Neural cell (in vitro differentiated cells): ENCODE data around the gene TTLL5. TPM values are rescaled to one million over a fixed set of nuclear protein-coding genes. Genes with fewer than 3 reads are reported as not detected.

Experiments used
- H2AFZ ChIP-seq: fragments of 200-600, 300-800 bp; sonication (generic), shearing (Covaris generic); 2 replicates; pipeline ENCODE4 v1.6.0; 2014; ENCODE audit warnings: low read depth, mild to moderate bottlenecking, antibody characterized with exemption, low read length, moderate library complexity
- H3F3A ChIP-seq: fragments of 200-600 bp; shearing (Covaris generic); 2 replicates; pipeline ENCODE4 v1.6.1; 2016; ENCODE audit warnings: mild to moderate bottlenecking, moderate library complexity, mixed read lengths, antibody characterized with exemption, low read length; ENCODE audit not compliant: insufficient read depth, poor library complexity, severe bottlenecking
- H3K27ac ChIP-seq: fragments of 200-600, 300-800 bp; sonication (generic), shearing (Covaris generic); 2 replicates; pipeline ENCODE4 v1.5.1; 2014; ENCODE audit warnings: mild to moderate bottlenecking, low read length, moderate library complexity
- H3K27me3 ChIP-seq: fragments of 300-800, 200-600 bp; sonication (generic), shearing (Covaris generic); 2 replicates; pipeline ENCODE4 v1.6.0; 2014; ENCODE audit warnings: mild to moderate bottlenecking, low read depth, low read length, moderate library complexity; ENCODE audit not compliant: insufficient read depth
- H3K36me3 ChIP-seq: fragments of 300-800, 200-600 bp; sonication (generic), shearing (Covaris generic); 2 replicates; pipeline ENCODE4 v1.5.1; 2014; ENCODE audit warnings: mild to moderate bottlenecking, antibody characterized with exemption, low read length, moderate library complexity; ENCODE audit not compliant: insufficient read depth
- H3K4me2 ChIP-seq: fragments of 300-800, 200-600 bp; sonication (generic), shearing (Covaris generic); 2 replicates; pipeline ENCODE4 v1.6.0; 2014; ENCODE audit warnings: mild to moderate bottlenecking, low read length
- H3K4me3 ChIP-seq: fragments of 300-800, 200-600 bp; sonication (generic), shearing (Covaris generic); 2 replicates; pipeline ENCODE4 v1.5.1; 2014; ENCODE audit warnings: mild to moderate bottlenecking, low read length, moderate library complexity
- H3K79me2 ChIP-seq: fragments of 200-600 bp; shearing (Covaris generic); replicated peaks from 2 replicates; pipeline ENCODE4 v1.6.0; 2014; ENCODE audit warnings: mild to moderate bottlenecking, low read length, moderate library complexity; ENCODE audit not compliant: insufficient read depth
- H3K9ac ChIP-seq: fragments of 300-800, 200-600 bp; sonication (generic), shearing (Covaris generic); 2 replicates; pipeline ENCODE4 v1.6.1; 2016; ENCODE audit warnings: mild to moderate bottlenecking, low read length, mixed read lengths
- H3K9me2 ChIP-seq: fragments of 200-600 bp; shearing (Covaris generic); 2 replicates; pipeline ENCODE4 v1.6.1; 2016; ENCODE audit warnings: mild to moderate bottlenecking, low read length, mixed read lengths; ENCODE audit not compliant: insufficient read depth
- H3K9me3 ChIP-seq: fragments of 200-600, 300-800 bp; sonication (generic), shearing (Covaris generic); 2 replicates; pipeline ENCODE4 v1.6.1; 2016; ENCODE audit warnings: mild to moderate bottlenecking, mixed run types, low read length, moderate library complexity, mixed read lengths
- H4K20me1 ChIP-seq: fragments of 200-600 bp; shearing (Covaris generic); 2 replicates; pipeline ENCODE4 v1.6.1; 2016; ENCODE audit warnings: mild to moderate bottlenecking, mixed run types; ENCODE audit not compliant: insufficient read depth
- EP300 ChIP-seq: fragments of 450-650 bp; conservative IDR thresholded peaks from 2 replicates; pipeline ENCODE4 v1.6.1; 2014; ENCODE audit warnings: antibody characterized with exemption, mild to moderate bottlenecking, moderate library complexity; ENCODE audit not compliant: poor library complexity, severe bottlenecking
- EZH2 ChIP-seq: fragments of 200-600, 300-800 bp; shearing (Covaris generic), sonication (generic); IDR thresholded peaks from 2 replicates; pipeline ENCODE4 v1.6.1; 2014; ENCODE audit warnings: antibody characterized with exemption, low read length, borderline replicate concordance, mild to moderate bottlenecking; ENCODE audit not compliant: insufficient read depth, poor library complexity, severe bottlenecking
- MXI1 ChIP-seq: fragments of 450-650 bp; conservative IDR thresholded peaks from 2 replicates; pipeline ENCODE4 v1.6.1; 2014; ENCODE audit warnings: antibody characterized with exemption, mild to moderate bottlenecking; ENCODE audit not compliant: poor library complexity, severe bottlenecking
- POLR2AphosphoS5 ChIP-seq: IDR thresholded peaks from 2 replicates; pipeline ENCODE4 v1.6.1; 2012
- RAD21 ChIP-seq: fragments of 450-650 bp; conservative IDR thresholded peaks from 2 replicates; pipeline ENCODE4 v1.6.1; 2014; ENCODE audit warnings: antibody characterized with exemption, mild to moderate bottlenecking, moderate library complexity
- SMC3 ChIP-seq: fragments of 450-650 bp; conservative IDR thresholded peaks from 2 replicates; pipeline ENCODE4 v1.6.1; 2014; ENCODE audit warnings: antibody characterized with exemption, mild to moderate bottlenecking, moderate library complexity; ENCODE audit not compliant: poor library complexity
- TAF1 ChIP-seq: IDR thresholded peaks from 2 replicates; pipeline ENCODE4 v1.6.1; 2012; ENCODE audit warnings: low read depth
- polyA plus RNA-seq: library from polyadenylated mRNA; depleted of rRNA; stranded (reverse); fragments of >200 nt; gene quantifications from 2 replicates; pipeline ENCODE4 v1.2.3, GENCODE V29; 2014
- TF ChIP-seq, protein P1 (sequence below): fragments of 450-650 bp; IDR thresholded peaks from 2 replicates; pipeline ENCODE4 v1.5.1; 2014; ENCODE audit warnings: antibody characterized with exemption, mild to moderate bottlenecking, moderate library complexity; ENCODE audit not compliant: poor library complexity, severe bottlenecking
- TF ChIP-seq, protein P2 (sequence below): IDR thresholded peaks from 2 replicates; pipeline ENCODE4 v1.6.1; 2012; ENCODE audit warnings: borderline replicate concordance

TTLL5 gene
- polyA plus RNA-seq, 1 donor from 2014 or later, result 8.2 TPM

DNA sequence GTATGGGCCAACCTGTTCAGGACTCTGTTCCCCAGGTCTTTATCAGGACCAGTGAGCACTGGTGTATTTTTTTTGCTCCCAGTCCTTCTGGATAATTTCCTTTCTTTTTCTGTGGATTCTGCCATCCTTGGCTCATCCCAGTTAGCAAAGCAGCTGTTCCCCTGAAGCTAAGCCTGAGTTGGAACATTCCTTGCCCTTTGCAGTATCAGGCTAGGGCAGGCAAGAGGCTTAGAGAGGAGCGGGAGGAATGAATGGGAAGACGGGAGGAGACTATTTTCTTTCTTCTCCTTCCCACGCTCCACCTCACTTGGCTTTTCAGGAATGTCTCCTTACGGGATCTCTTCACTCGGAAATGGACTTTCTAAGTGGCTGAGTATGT, 29.6 kb upstream of the TTLL5 start:
- TF ChIP-seq, protein P1, sequence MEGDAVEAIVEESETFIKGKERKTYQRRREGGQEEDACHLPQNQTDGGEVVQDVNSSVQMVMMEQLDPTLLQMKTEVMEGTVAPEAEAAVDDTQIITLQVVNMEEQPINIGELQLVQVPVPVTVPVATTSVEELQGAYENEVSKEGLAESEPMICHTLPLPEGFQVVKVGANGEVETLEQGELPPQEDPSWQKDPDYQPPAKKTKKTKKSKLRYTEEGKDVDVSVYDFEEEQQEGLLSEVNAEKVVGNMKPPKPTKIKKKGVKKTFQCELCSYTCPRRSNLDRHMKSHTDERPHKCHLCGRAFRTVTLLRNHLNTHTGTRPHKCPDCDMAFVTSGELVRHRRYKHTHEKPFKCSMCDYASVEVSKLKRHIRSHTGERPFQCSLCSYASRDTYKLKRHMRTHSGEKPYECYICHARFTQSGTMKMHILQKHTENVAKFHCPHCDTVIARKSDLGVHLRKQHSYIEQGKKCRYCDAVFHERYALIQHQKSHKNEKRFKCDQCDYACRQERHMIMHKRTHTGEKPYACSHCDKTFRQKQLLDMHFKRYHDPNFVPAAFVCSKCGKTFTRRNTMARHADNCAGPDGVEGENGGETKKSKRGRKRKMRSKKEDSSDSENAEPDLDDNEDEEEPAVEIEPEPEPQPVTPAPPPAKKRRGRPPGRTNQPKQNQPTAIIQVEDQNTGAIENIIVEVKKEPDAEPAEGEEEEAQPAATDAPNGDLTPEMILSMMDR, result no peak
- TF ChIP-seq EP300 (no peak), MXI1 (no peak)
- TF ChIP-seq, protein P2, sequence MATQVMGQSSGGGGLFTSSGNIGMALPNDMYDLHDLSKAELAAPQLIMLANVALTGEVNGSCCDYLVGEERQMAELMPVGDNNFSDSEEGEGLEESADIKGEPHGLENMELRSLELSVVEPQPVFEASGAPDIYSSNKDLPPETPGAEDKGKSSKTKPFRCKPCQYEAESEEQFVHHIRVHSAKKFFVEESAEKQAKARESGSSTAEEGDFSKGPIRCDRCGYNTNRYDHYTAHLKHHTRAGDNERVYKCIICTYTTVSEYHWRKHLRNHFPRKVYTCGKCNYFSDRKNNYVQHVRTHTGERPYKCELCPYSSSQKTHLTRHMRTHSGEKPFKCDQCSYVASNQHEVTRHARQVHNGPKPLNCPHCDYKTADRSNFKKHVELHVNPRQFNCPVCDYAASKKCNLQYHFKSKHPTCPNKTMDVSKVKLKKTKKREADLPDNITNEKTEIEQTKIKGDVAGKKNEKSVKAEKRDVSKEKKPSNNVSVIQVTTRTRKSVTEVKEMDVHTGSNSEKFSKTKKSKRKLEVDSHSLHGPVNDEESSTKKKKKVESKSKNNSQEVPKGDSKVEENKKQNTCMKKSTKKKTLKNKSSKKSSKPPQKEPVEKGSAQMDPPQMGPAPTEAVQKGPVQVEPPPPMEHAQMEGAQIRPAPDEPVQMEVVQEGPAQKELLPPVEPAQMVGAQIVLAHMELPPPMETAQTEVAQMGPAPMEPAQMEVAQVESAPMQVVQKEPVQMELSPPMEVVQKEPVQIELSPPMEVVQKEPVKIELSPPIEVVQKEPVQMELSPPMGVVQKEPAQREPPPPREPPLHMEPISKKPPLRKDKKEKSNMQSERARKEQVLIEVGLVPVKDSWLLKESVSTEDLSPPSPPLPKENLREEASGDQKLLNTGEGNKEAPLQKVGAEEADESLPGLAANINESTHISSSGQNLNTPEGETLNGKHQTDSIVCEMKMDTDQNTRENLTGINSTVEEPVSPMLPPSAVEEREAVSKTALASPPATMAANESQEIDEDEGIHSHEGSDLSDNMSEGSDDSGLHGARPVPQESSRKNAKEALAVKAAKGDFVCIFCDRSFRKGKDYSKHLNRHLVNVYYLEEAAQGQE, result no peak
- Histone ChIP-seq H2AFZ (no peak overlapping the region), H3K4me2 (no peak overlapping the region), H3K79me2 (no peaks in the 10 kb centered on the region), H3K36me3 (no peaks in the 10 kb centered on the region), H3K9ac (no peak overlapping the region), H3K9me2 (no peaks in the 10 kb centered on the region), H3K4me3 (no peak overlapping the region), H3F3A (no peaks in the 10 kb centered on the region), H4K20me1 (no peaks in the 10 kb centered on the region), H3K9me3 (no peaks in the 10 kb centered on the region), H3K27ac (no peak overlapping the region), H3K27me3 (no peaks in the 10 kb centered on the region)

DNA sequence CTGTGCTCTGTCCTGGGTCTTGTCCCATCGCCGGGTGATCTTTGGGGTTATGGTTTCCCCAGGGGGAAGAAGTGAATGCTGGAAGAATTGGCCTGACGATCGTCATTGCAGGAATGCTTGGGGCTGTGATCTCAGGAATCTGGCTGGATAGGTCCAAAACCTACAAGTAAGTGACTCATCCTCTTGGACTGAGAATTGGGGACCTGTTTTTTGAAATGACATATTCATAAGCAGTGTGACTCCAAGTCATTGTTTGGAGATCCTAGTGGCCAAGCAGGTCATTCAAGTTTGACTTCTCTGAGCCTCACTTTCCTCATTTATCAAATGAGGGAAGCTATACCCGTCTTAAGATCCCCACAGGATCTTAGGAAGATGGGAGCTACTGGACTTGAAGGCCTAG, 26.2 kb upstream of the TTLL5 start:
- Histone ChIP-seq H2AFZ (no peak overlapping the region), H3K9me2 (no peaks in the 10 kb centered on the region), H3K27me3 (no peaks in the 10 kb centered on the region), H3K79me2 (no peaks in the 10 kb centered on the region), H3K4me2 (no peak overlapping the region), H3K27ac (no peak overlapping the region), H3K9me3 (no peaks in the 10 kb centered on the region), H3K36me3 (no peaks in the 10 kb centered on the region), H3K4me3 (no peak overlapping the region), H3F3A (no peaks in the 10 kb centered on the region), H4K20me1 (no peaks in the 10 kb centered on the region), H3K9ac (no peak overlapping the region)
- no peak for TF ChIP-seq TAF1
- TF ChIP-seq MXI1, result no peak
- no peak for TF ChIP-seq POLR2AphosphoS5
- no peak for TF ChIP-seq SMC3

DNA sequence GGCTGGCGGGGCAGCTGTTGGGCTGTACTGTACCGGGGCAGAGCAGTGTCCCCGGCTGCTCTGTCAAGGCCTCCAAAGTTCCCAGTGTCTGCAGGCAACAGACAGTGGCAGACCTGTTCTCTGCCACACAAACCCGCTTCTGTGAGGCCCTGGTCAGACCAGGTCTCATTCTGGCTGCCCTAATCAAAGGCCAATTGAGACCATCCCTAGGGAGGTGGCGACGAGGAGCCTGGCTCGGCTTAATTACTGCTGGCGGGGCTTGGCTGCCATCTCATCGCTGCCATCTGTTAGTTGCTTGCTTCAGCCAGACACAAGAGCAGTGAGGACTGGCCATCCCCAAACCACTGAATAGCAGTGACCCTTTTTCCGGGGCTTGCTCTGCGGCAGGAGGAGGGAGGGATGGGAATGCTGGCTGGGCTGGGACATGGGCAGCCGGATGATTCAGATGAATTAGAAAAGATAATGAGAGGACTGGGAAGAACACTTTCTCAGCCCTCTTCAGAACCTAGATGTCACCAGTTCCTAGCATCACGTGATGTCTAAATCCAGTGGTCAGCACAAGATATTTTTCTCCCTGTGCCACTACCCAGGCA, 24.9 kb upstream of the TTLL5 start:
- no peak overlapping the region for H3K27ac ChIP-seq
- no peak overlapping the region for H2AFZ ChIP-seq
- TF ChIP-seq, protein P2, result no peak
- TF ChIP-seq EZH2 (no peak), RAD21 (no peak), EP300 (no peak), MXI1 (no peak), SMC3 (no peak), POLR2AphosphoS5 (no peak)
- TF ChIP-seq, protein P1, result no peak
- no peaks in the 10 kb centered on the region for H3K36me3 ChIP-seq
- no peaks in the 10 kb centered on the region for H3K27me3 ChIP-seq
- H3K9me3 ChIP-seq, result no peaks in the 10 kb centered on the region
- H3K79me2 ChIP-seq, result no peaks in the 10 kb centered on the region
- no peaks in the 10 kb centered on the region for H3F3A ChIP-seq
- no peak overlapping the region for H3K4me3 ChIP-seq
- H3K9ac ChIP-seq, result no peak overlapping the region
- no peak overlapping the region for H3K4me2 ChIP-seq
- no peaks in the 10 kb centered on the region for H3K9me2 ChIP-seq
- H4K20me1 ChIP-seq, result no peaks in the 10 kb centered on the region
